Lung (tissue), 13 donors: ENCODE data around the gene LRRD1. TPM values are rescaled to one million over a fixed set of nuclear protein-coding genes. Genes with fewer than 3 reads are reported as not detected.
"Not testable (repeated sequence)": the region's sequence is repeated elsewhere in the genome, so short reads cannot be mapped to it uniquely, and the experiment has no call there.

Experiments
- ATAC-seq: fragments of 200-7000 bp; cut with Tn5 transposase; one replicate; pipeline ENCODE4 v1.9.1; 2020; ENCODE audit warnings: moderate number of reproducible peaks; ENCODE audit not compliant: insufficient read depth, low FRiP score
- DNase-seq, 3 donors: peaks; one replicate each; pipeline ENCODE4 v3.0.0-alpha.2; 2013 to 2017
- H3K27ac ChIP-seq, 2 donors: one replicate each; pipeline ENCODE4 v1.5.1; 2013; ENCODE audit warnings: mild to moderate bottlenecking in 2 of 2, moderate library complexity in 2 of 2, control low read depth in 1 of 2, inconsistent platforms in 1 of 2, low read depth in 1 of 2, low read length in 1 of 2
- H3K27me3 ChIP-seq, 3 donors: one replicate each; pipeline ENCODE4 v1.5.1; 2013; ENCODE audit warnings: low read length in 2 of 3; ENCODE audit not compliant: control insufficient read depth in 3 of 3, insufficient read depth in 3 of 3
- H3K36me3 ChIP-seq, 4 donors: one replicate each; pipeline ENCODE4 v1.5.1; 2013; ENCODE audit warnings: low read length in 4 of 4, mild to moderate bottlenecking in 1 of 4, moderate library complexity in 1 of 4; ENCODE audit not compliant: control insufficient read depth in 4 of 4, insufficient read depth in 4 of 4
- H3K4me1 ChIP-seq, 5 donors: one replicate each; pipeline ENCODE4 v1.5.1; 2013; ENCODE audit warnings: low read length in 5 of 5, mild to moderate bottlenecking in 2 of 5, moderate library complexity in 1 of 5; ENCODE audit not compliant: control insufficient read depth in 5 of 5, insufficient read depth in 5 of 5
- H3K4me3 ChIP-seq: one replicate; pipeline ENCODE4 v1.5.1; 2013; ENCODE audit warnings: mild to moderate bottlenecking, control low read depth, moderate library complexity
- H3K9ac ChIP-seq, 2 donors: one replicate each; pipeline ENCODE4 v1.5.1; 2013; ENCODE audit warnings: low read length in 2 of 2, control low read depth in 1 of 2; ENCODE audit not compliant: insufficient read depth in 1 of 2
- H3K9me3 ChIP-seq, 4 donors: one replicate each; pipeline ENCODE4 v1.5.1; 2013; ENCODE audit warnings: low read length in 3 of 4, mild to moderate bottlenecking in 1 of 4, moderate library complexity in 1 of 4; ENCODE audit not compliant: control insufficient read depth in 4 of 4, insufficient read depth in 3 of 4
- CTCF ChIP-seq: IDR thresholded peaks from 2 replicates; pipeline ENCODE4 v1.5.1; 2012; ENCODE audit warnings: mild to moderate bottlenecking; ENCODE audit errors: control extremely low read depth, extremely low read depth
- WGBS, 2 donors: extraction: QIAGEN DNeasy Blood & Tissue Kit; methylation state at CpG; one replicate each; pipeline ENCODE4 v1.1.7; 2013; 5-methylcytosine and 5-hydroxymethylcytosine counted together
- polyA plus RNA-seq, 2 donors: library from polyadenylated mRNA; stranded (reverse); fragments of 200-250 nt; gene quantifications; one replicate each; pipeline ENCODE4 v1.2.1, GENCODE V29; 2013
- small RNA-seq: library from RNA; depleted of rRNA; stranded (forward); fragments of <200 nt; gene quantifications from one replicate; pipeline ENCODE3, GENCODE V24; 2014; ENCODE audit warnings: low replicate concordance
- total RNA-seq, 2 donors: library from RNA; depleted of rRNA in 1 of 2; stranded (reverse); fragments of >200 nt in 1 of 2; gene quantifications; one replicate each; pipeline ENCODE4 v1.2.1, GENCODE V29; 2014 to 2021
- donor health status: control.
- donor health status: control.
- donor health status: Bipolar disorder and iron deficiency.
- donor health status: healthy.
- donor health status: DM: yes; HTN: yes; CAD: no.

The LRRD1 gene
- total and polyA plus RNA-seq, 4 donors = 0.06 to 0.63 (median 0.06) TPM; not detected in 1

- no peak for DNase-seq
- peaks cover 16 to 25% (median 20%) of the 10 kb centered on the region in 4 donors for H3K36me3 ChIP-seq
Observed at GRCh38 chr7:92108821-92109220, 70.1 kb downstream of the LRRD1 start.

GRCh38 chr7:92102862-92103261 is 76.1 kb downstream of the LRRD1 start:
- not testable (repeated sequence) for H3K9ac ChIP-seq

More at GRCh38 chr7:92108821-92109220, 70.1 kb downstream of the LRRD1 start:
- no peak for ATAC-seq
- no peaks in the 10 kb centered on the region for H3K27me3 ChIP-seq
- H3K4me3 ChIP-seq = no peak overlapping the region
- H3K9me3 ChIP-seq = no peaks in the 10 kb centered on the region
- peaks cover 0 to 2% (median 0%) of the 10 kb centered on the region in 5 donors for H3K4me1 ChIP-seq
- 93 to 98% methylated on average over 8 of the region's 8 CpGs for WGBS, 2 donors
- TF ChIP-seq CTCF = no peak
- no peak overlapping the region for H3K9ac ChIP-seq
- no peak overlapping the region for H3K27ac ChIP-seq

GRCh38 chr7:92100534-92100933 is 78.4 kb downstream of the LRRD1 start:
- Histone ChIP-seq H3K27ac (no peak overlapping the region), H3K27me3 (no peaks in the 10 kb centered on the region), H3K36me3 (peaks cover 19 to 52% (median 29%) of the 10 kb centered on the region in 4 donors), H3K9me3 (no peaks in the 10 kb centered on the region), H3K9ac (no peak overlapping the region), H3K4me3 (no peak overlapping the region), H3K4me1 (no peaks in the 10 kb centered on the region)
- 97 to 98% methylated on average over 1 of the region's 1 CpG for WGBS, 2 donors
- no peak for ATAC-seq
- DNase-seq = no peak
- no peak for TF ChIP-seq CTCF

More at GRCh38 chr7:92102862-92103261, 76.1 kb downstream of the LRRD1 start:
- not testable (repeated sequence) for ATAC-seq, H3K27ac ChIP-seq, H3K4me1 ChIP-seq, H3K27me3 ChIP-seq, H3K4me3 ChIP-seq, DNase-seq, H3K9me3 ChIP-seq
- WGBS, 2 donors = 96 to 97% methylated on average over 5 of the region's 5 CpGs
- H3K36me3 ChIP-seq = peaks cover 14 to 43% (median 32%) of the 10 kb centered on the region in 4 donors

GRCh38 chr7:92095380-92095779 is 83.6 kb downstream of the LRRD1 start:
- 67 to 77% methylated on average over 1 of the region's 1 CpG for WGBS, 2 donors
- Histone ChIP-seq H3K9me3 (no peaks in the 10 kb centered on the region), H3K36me3 (peaks cover 15 to 49% (median 23%) of the 10 kb centered on the region in 4 donors), H3K9ac (no peak overlapping the region), H3K4me1 (no peaks in the 10 kb centered on the region), H3K27ac (no peak overlapping the region), H3K4me3 (no peak overlapping the region), H3K27me3 (no peaks in the 10 kb centered on the region)
- no peak for DNase-seq
- no peak for TF ChIP-seq CTCF
- no peak for ATAC-seq

Small RNA genes lying within 50 kb of the gene (small RNA-seq; reads per million reads assigned to genes)
- gene MIR1285-1 (not detected), gene RF00019 (not detected)

Other genes starting within 250 kb of the LRRD1 start
- 100 to 1,000 TPM in 1 of 2 donors, 10 to 100 TPM in 1; 64.4 to 203 TPM for gene AKAP9, start 238.3 kb downstream of the LRRD1 start, total RNA-seq
- 10 to 100 TPM; 11.4 to 15.5 TPM for gene AKAP9, start 238.3 kb downstream of the LRRD1 start, polyA plus RNA-seq
- gene CYP51A1, start 44.7 kb downstream of the LRRD1 start, total RNA-seq = 100 to 1,000 TPM; 160 to 211 TPM
- 10 to 100 TPM; 49.8 to 74.3 TPM for gene CYP51A1, start 44.7 kb downstream of the LRRD1 start, polyA plus RNA-seq
- gene KRIT1, start 66.8 kb upstream of the LRRD1 start, total RNA-seq = 10 to 100 TPM; 35.8 to 94.5 TPM
- 10 to 100 TPM; 15.6 to 16.5 TPM for gene KRIT1, start 66.8 kb upstream of the LRRD1 start, polyA plus RNA-seq
- gene ANKIB1, start 66.8 kb upstream of the LRRD1 start, total RNA-seq = 10 to 100 TPM; 35.9 to 47.0 TPM
- gene ANKIB1, start 66.8 kb upstream of the LRRD1 start, polyA plus RNA-seq = 10 to 100 TPM in 1 of 2 donors, 1 to 10 TPM in 1; 9.4 to 11.5 TPM